Stimulated activated CD8-positive, alpha-beta memory T cell treated with anti-CD3 and anti-CD28 coated beads, Interleukin-4, amount 100 ng/mL, for 24 hours (primary cell): ENCODE measurements around the gene LRSAM1.

Source experiments
- DNase-seq: peaks from one replicate; pipeline ENCODE4 v3.0.0-alpha.2; 2020; ENCODE audit warnings: low read depth

Gene LRSAM1

DNA sequence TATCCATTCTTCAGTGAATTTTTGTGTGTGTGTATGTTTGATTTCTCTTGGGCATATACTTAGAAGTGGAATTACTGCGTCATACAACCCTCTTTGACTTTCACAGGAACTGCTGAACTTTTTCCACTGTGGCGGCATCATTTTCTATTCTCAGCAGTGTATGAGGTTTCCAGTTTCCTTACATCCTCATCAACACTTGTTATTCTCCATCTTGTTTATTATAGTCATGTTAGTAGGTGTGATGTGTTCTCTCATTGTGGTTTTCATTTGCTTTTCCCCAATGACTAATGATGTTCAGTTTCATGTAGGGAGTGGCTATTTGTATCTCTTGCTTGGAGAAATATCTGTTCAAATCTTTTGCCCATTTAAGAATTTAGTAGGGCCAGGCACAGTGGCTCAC, 24.6 kb upstream of the LRSAM1 start:
- DNase-seq: no peak

DNA sequence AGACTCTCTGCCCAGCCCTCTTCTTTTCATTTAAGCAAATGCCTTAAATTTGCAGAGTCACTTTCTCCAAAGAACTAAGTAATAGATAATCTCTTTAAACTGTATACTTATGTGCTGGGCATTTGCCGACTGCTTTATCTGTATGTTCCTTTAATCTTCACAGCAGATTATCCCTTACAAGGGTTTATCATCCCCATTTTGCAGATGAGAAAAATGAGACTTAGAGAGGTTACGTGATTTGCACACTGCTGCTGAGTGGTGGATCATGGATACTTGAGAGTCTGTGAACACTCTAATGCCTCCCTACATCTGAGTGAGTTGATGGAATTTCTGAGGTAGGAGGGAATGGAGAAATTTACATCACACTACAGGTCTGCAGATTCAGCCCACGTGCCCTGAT, 23.0 kb upstream of the LRSAM1 start:
- DNase-seq: no peak

DNA sequence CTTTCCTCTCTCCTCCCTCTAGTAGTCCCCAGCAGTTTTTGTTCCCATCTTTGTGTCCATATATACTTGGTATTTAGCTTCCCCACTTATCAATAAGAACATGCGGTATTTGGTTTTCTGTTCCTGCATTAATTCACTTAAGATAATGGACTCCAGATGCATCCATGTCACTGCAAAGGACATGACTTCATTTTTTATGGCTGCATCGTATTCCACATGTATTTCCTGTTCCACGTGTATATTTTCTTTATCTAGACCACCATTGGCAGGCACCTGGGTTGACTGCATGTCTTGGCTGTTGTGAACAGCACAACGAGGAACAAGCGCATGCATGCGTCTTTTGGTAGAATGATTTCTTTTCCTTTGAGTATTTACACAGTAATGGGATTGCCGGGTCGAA, 20.9 kb upstream of the LRSAM1 start:
- DNase-seq: no peak

DNA sequence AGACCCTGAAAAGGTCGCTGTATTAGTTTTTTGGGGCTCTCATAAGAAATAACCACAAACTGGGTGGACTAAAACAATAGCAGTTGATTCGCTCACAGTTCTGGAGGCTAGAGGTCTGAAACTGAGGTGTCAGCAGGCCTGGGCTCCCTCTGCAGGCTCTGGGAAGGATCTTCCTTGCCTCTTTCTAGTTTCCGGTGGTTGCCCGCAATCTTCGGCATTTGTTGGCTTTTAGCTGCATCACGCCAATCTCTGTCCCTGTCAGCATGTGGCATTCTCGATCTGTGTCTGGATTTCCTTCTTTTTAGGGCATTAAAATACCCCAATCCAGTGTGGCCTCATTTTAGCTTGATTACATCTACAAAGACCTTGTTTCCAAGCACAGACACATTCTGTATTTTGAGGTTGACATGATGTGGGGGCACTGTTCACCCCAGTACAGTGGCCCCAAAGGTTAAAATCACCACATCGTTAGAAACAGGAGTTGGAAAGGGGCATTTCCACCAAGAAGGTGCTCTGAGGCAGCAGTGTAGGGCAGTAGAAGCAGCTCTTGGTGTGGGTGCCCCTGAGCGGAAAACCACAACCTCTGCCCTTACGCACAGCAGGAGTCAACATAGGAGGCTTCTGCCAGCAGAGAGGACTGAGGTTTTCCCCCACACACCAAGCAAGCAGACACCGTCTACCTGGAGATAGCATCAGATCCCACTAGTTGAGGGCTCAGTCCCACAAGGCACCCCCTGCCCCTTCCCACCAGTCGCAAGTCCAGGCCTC, 13.6 kb upstream of the LRSAM1 start:
- DNase-seq: no peak

DNA sequence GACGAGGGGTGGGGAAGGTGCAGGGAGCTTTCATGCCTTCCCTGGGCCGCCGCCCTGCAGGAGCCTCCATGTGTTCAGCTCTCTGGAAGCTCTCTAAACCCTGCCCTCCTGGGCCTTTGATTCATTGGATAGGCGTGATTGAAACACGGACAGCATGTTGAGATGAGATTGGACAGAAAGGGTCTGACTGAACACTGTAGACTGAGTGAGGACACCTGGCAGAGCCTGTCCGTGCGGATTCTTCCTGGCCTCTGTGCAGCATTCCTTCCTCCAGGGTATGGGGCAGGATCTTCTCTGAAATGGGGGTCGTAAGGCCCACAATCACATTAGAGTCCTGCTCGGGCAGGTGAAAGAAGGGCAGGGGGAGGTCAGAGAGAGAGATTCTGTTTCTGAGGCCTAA, 12.9 kb upstream of the LRSAM1 start:
- no peak for DNase-seq

DNA sequence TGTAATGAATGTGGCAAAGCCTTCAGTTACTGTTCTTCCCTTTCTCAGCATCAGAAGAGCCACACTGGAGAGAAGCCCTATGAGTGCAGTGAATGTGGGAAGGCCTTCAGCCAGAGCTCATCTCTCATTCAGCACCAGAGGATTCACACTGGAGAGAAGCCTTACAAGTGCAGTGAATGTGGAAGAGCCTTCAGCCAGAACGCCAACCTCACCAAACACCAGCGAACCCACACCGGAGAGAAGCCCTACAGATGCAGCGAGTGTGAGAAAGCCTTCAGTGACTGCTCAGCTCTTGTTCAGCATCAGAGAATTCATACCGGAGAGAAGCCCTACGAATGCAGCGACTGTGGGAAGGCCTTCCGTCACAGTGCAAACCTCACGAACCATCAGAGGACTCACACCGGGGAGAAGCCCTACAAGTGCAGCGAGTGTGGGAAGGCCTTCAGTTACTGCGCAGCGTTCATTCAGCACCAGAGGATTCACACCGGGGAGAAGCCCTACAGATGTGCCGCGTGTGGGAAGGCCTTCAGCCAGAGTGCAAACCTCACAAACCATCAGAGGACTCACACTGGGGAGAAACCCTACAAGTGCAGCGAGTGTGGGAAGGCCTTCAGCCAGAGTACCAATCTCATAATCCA, 6.9 kb upstream of the LRSAM1 start:
- DNase-seq: no peak

DNA sequence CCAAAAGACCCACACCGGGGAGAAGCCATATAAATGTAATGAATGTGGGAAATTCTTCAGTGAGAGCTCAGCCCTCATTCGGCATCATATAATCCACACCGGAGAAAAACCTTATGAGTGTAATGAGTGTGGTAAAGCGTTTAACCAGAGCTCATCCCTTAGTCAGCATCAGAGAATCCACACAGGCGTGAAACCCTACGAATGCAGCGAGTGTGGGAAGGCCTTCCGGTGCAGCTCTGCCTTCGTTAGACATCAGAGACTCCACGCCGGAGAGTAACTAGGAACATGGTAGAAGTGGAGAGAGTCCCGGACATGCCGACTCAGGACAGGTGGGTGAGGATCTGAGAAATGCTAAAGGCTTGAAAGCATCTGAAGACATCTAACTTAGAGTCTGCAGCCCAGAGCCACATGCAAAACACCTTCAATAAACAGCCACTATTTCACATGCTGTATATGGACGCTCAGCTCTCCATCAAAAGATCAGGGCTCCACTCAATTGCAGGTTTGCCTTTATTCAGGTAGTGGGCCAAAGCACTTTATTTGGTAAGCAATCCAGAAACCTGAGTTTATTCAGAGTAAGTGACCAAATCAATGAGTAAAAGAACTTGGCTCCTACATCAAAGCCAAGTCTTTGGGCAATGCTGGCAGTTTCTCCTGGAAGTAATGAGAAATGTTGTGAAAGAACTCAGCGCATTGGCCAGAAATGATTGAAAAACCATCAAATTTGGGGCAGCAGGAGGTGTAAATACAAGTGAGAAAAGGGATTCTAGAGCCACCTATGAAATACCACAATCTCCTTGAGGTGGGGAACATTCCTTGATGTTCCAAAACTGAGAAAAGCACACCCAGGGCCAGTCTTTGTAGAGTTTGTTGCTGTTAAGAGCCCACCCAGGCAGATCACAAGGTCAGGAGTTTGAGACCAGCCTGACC, 6.1 kb upstream of the LRSAM1 start:
- no peak for DNase-seq

DNA sequence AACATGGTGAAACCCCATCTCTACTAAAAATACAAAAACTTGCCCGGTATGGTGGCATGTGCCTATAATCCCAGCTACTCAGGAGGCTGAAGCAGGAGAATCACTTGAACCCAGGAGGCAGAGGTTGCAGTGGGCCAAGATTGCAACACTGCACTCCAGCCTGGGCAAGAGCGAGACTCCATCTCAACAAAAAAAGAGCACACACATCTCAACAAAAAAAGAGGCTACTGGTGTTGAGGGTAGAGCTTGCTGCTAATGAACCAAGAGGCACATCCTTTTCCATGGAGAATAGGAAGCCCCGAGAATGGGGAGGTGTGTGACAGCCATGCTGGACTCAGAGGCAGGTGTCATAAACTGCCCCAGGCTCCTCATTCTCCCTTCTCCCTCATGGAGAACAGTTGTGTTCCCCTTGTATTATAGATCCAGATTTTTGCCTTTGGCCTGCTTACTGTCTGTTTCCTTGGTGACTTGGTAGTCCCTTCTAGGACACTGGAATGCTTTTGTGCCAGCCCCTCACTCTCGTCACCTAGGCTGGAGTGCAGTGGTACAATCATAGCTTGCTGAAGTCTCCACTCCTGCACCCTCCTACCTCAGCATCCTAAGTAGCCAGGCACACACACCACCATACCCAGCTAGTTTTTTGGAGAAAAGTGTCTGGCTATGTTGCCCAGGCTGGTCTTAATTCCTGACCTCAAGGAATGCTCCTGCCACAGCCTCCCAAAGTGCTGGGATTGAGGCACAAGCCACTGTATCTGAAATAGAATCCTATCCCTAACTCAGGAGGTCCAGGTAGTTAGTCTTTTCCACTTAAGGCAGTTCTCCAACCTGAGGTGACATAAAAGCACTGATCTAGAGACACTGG, 5.2 kb upstream of the LRSAM1 start:
- DNase-seq: no peak

DNA sequence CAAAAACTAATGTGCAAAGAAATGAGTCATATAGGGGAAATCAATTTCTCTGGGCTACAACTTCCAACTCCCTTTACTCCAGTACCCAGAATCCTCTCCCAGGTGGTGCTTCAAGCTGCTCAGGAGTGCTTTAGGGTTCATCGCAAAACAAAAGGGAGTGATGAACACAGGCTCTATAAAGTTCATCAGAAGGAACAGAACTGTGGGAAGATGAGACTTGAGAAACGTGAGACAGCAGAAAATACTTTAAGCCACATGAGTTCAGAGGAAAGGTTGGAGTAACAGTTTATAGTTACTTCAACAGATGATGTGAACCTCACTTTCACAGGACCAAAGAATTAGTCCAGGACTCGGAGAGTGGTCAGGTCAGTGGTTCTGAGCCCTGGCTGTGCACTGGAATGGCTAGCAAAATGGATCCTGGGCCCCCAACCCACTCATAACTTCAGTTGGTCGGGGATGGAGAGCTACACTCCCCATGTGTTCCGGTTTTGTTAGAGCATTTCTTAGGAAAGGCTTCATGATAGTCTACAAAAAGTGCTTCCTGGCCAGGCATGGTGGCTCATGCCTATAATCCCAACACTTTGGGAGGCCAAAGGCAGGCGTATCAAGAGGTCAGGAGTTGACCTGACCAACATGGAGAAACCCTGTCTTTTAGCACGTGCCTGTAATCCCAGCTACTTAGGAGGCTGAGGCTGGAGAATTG, 4.4 kb upstream of the LRSAM1 start:
- no peak for DNase-seq

DNA sequence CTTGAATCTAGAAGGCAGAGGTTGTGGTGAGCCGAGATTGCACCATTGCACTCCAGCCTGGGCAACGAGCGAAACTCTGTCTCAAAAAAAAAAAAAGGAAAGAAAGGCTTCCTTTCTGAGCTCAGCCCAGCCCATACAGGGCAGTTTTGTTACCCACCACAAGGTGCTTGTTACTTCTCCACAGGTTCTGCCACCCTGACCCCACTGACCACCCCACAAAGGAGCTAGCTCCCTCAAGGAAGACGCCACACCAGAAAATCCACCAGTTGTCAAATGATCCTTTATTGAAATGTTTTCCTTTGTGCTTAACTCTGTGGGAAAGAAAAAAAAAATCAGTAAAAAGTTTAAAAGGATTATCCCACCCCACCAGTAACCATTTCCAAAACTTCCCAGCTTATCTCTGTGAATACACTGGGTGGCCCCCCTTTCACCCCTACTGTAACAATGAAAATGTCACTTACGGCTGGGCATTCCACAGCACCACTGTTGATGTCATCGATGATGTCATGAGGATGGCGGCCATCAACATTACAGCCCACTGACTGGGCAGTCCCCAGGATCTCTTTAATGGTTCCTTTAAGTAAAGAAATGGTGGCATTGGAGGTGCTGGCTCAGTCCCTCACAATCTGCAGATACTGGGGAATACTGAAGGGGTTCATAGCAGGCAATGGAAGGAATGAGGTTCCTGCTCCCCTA, 3.7 kb upstream of the LRSAM1 start:
- DNase-seq: no peak

DNA sequence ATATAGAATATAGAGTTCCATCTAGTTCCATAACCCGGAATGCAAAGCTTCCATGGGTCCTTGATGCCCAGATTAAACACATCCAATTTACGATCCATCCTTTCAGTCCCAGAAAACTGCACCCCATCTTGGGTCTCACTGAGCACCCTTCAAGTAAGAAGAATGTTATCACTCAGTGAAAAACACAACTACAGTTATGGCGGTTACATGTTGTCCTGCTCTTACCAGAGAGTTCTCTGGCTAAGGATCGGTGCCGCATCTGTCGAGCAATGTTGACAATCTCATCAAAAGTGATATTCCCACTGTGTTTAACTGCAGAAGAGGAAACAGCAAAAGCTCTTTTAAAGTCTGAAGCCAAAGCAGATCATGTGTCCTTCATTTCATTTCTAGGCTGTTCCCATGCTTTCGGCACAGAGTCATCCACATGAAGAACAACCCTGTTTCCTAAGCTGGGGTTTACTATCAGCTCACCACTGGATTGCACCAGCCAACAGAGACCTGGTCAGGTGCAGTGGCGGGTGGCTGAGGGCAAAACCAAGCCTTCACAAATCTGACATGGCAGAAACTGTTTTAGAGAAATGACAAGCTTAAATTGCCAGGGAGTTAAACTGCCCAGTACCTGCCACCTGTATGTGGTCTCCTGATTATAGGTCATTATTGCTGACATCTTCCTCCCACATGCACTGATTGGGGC, 3.1 kb upstream of the LRSAM1 start:
- DNase-seq: no peak

DNA sequence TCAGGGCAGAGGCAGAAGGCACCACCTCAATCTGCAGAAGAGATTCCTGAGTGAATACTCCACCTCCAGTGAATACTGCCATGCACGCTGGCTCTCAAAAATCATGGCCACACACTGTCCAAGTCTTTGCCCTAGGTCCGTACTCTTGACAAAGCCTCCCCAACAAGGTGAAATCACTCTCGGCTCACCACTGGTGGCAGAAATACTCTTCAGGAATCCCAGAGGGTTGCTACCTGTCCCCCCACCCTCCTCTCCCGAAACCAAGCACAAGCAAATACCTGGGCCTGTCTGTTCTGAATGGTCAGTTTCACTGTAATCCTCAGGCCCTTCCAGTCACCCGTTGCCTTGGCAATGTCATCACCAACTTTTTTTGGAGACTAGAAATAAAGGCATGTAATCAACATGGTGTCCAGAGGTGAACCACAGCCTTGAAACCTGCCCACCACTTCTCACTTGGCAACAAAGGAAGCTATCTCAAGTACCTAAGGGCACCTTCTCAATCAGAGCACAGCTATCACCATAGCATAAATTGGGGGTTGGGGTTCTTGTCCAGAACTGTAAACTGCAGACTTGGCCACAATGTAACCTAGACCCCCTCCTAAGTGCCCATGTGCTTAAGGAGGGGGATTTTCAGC, 1.9 kb upstream of the LRSAM1 start:
- no peak for DNase-seq

DNA sequence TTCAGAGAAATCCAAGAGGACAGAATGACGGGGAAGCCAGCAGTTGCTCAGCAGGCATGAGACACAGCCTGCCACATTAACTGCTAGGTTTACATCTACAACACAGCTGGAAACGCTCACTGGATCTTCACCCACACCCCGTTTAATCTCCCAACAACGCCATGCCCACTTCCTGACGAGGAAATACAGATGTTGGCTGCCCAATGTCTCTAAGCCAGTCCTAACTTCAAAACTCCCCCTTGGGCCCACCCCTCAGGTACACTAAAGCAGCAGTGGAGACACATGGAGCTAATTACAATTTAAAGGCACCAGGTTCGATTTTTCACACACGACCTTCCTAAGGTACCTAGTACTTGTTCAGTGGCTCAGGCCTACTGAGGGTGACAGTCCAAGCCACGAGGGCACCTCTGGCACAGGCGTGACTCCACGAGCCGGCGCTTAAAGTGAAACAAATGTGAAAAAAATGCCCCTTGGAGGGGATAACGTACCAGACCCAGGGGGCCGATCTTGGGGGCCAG, 1.0 kb upstream of the LRSAM1 start:
- no peak for DNase-seq

DNA sequence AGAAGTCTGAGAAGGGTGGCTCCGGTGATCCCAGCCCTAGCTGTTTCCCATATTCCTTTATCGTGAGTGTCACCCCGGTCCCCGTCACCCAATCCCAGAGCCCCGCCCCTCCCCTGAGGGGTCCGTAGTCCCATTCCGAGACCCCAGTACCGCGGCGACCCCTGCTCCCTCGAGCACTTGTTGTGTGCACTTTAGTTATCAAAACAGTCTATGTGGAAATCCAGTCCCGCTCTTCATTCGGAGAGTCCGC, 223 bp downstream of the LRSAM1 start:
- no peak for DNase-seq

DNA sequence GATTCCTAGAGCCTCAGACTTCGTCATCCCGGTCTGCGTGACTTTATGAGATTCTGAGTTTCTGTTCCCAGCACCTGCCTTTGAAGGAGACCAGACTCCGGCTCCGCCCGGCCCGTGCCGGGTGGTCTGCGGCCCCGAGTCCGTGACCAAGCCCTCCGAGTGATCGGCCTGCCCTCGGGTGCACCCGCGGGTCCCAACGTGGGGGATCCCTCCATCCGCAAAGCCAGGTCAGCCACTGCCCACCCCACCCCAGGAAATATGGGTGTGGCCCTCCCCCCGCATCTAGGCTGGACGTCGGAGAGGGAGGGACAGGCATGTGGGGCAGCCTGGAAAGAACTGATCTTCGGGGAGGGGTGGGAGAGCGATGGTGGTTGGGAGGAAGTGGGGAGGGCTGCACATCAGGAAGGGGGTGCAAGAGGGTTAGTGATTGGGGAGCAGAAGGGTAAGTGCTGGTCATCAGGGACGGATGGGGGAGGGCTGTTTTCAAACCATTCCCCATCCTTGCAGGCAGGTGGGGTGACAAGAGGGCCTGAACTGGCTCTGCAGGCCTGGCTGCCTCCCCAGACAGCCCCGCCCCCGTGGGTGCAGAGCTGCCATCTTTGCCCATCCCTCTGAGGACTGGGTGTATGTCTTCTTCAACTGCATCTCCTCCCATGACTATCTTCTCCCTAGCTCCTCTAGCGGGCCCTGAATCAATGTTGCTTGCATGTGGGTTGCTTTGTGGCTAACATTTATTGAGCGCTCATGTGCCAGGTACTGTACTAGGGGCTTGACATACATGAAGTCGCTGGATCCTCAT, 747 bp downstream of the LRSAM1 start:
- DNase-seq: no peak

DNA sequence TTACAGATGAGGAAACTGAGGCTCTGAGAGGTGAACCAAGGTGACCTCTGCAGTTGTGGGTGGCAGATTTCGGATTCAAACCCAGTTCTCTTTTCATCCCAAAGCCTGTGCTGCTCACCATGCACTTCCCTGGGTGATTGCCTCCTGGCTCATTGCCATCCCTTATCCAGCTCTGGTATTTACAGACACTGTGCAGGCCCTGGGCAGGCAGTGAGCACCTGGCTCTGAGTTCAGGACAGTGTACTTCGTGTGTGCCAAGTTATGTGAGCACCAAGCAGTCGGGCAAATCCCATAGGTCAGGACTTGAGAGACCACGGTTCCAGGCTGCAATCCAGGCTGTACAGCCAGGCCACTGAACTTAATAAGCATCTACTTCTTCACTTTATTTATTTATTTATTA, 1.4 kb downstream of the LRSAM1 start:
- no peak for DNase-seq

DNA sequence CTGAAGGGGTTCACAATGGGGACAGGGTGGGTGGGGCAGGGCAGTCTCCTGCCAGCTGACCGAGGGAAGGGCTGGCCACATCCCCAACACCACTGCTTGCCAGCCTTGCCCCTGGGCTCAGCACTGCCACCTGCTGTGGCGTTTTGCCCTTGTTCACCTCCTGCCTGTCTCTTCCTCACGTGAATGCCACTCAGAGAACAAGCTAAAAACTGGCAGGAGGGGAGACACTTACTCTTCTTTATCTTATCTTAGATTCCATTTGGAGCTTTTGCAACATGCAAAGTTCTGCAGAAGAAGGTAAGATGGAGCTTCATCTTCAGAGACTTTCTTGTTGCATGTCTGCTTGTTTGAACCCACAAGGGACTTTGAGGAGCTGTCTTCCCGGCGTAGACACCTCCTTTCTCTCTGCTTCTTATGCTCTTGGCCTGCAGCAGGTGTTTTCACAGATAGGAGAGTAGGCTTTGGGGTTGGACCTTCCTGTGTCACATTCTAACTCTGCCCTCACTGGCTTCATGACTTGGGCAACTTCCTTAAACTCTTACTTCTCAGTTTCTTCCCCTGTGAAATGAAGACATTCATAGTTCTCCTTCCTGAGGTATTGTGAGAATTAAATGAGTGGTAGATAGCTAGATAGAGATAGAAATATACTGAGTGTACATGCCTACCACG, 4.1 kb downstream of the LRSAM1 start:
- DNase-seq: no peak

DNA sequence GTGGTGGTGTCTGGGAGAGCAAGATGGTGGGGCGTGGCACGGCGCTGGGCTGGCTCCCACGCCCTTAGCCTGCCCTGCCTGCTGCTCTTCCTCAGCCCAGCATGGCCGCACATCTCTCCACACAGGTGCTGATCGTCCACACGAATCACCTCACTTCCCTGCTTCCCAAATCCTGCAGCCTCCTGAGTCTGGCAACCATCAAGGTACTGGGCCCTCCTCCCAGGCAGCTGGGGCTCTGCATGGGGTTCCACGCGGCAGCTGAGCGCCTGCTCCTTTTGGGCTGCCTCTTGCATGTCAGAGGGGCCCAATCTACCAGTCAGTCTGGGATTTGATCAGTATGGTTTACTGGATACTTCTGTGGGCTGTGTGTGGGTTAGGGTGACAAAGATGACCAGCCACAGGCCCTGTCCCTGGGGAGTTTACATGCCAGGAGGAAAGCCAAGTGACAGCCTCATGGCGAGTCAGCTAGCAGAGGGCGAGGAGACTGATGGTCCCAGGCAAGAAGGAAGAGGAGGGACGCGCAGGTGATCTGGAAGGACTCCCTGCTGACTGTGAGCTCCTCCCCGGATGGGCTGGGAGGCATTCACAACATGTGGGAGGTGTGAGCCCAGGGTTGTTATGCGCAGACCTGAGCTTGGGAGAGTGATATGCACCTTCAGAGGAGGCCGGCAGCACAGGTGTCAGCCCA, 6.0 kb downstream of the LRSAM1 start:
- no peak for DNase-seq
